Measurements from ENCODE around the gene SRRT.

SRRT gene

GRCh38 chr7:100866729-100867039, 8.2 kb upstream of the SRRT start:
- Histone ChIP-seq H3K36me3 (ENCODE audit: control insufficient read depth, insufficient read depth, low read length) (peaks cover 9% of the 10 kb centered on the region), H3K27me3 (replicated peaks; ENCODE audit: control insufficient read depth, insufficient read depth, low read length, poor library complexity, severe bottlenecking) (no peaks in the 10 kb centered on the region), H3K4me3 (ENCODE audit: insufficient read depth, low read depth, low read length, poor library complexity, severe bottlenecking) (peak overlapping the region; percentile 51), H3K4me1 (ENCODE audit: control insufficient read depth, insufficient read depth, low read length, poor library complexity, severe bottlenecking) (peaks cover 14% of the 10 kb centered on the region), H3K27ac (ENCODE audit: insufficient read depth, low read length, poor library complexity, severe bottlenecking) (peak overlapping the region; percentile 73), H3K9me3 (ENCODE audit: control insufficient read depth, low read length) (no peaks in the 10 kb centered on the region)
- DNase-seq = no peak

DNA sequence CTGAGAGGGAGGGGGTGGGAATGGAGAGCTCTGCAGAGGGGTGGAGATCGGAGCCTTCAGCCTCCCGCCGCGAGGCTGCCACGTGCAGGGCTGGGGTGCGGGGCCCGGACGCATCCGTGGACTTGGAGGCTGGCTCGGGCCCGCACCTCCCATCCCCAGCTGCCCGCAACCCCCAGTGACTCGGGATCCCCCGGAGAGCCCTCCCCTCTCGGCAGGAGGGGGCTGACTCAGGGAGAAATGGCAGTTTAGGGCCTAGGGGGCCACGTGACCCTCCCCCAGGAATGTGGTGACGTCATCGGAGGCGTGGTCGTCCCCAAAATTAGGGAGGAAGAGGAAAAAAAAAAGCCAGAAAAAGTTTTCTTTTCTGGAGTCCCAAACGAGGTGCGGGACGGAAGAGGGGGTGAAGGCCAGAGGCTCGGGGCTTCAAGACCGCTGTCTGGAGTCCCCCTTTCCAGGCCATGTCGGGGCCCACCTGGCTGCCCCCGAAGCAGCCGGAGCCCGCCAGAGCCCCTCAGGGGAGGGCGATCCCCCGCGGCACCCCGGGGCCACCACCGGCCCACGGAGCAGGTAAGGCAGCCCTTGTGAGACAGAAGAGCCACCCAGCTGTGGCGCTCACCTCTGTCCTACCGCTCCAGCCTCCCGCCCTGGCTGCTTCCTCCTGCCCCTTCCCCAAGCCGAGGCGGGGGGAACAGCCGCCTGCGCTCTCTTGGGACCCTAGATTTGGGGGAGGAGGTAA, 7.7 kb upstream of the SRRT start, which contains the start of gene TRIP6:
Gene TRIP6 (plus strand): TSS at position 348 of the 736 bp plus-strand sequence. CDS start 111 bp downstream, at position 459.
- Histone ChIP-seq H3K9me3 (ENCODE audit: control insufficient read depth, low read length) (no peaks in the 10 kb centered on the region), H3K27me3 (replicated peaks; ENCODE audit: control insufficient read depth, insufficient read depth, low read length, poor library complexity, severe bottlenecking) (no peaks in the 10 kb centered on the region), H3K4me1 (ENCODE audit: control insufficient read depth, insufficient read depth, low read length, poor library complexity, severe bottlenecking) (peaks cover 14% of the 10 kb centered on the region), H3K27ac (ENCODE audit: insufficient read depth, low read length, poor library complexity, severe bottlenecking) (peak within 1 kb of the TSS; percentile 73), H3K36me3 (ENCODE audit: control insufficient read depth, insufficient read depth, low read length) (peaks cover 9% of the 10 kb centered on the region), H3K4me3 (ENCODE audit: insufficient read depth, low read depth, low read length, poor library complexity, severe bottlenecking) (peak within 1 kb of the TSS; percentile 51)
- peak in 1 of 3 donors; percentile 45 for DNase-seq

GRCh38 chr7:100867776-100868485, 7.0 kb upstream of the SRRT start:
- Histone ChIP-seq H3K4me3 (ENCODE audit: insufficient read depth, low read depth, low read length, poor library complexity, severe bottlenecking) (peak overlapping the region; percentile 51), H3K27me3 (replicated peaks; ENCODE audit: control insufficient read depth, insufficient read depth, low read length, poor library complexity, severe bottlenecking) (no peaks in the 10 kb centered on the region), H3K9me3 (ENCODE audit: control insufficient read depth, low read length) (no peaks in the 10 kb centered on the region), H3K4me1 (ENCODE audit: control insufficient read depth, insufficient read depth, low read length, poor library complexity, severe bottlenecking) (peaks cover 14% of the 10 kb centered on the region), H3K36me3 (ENCODE audit: control insufficient read depth, insufficient read depth, low read length) (peaks cover 6% of the 10 kb centered on the region), H3K27ac (ENCODE audit: insufficient read depth, low read length, poor library complexity, severe bottlenecking) (peak overlapping the region; percentile 73)
- DNase-seq = no peak

DNA sequence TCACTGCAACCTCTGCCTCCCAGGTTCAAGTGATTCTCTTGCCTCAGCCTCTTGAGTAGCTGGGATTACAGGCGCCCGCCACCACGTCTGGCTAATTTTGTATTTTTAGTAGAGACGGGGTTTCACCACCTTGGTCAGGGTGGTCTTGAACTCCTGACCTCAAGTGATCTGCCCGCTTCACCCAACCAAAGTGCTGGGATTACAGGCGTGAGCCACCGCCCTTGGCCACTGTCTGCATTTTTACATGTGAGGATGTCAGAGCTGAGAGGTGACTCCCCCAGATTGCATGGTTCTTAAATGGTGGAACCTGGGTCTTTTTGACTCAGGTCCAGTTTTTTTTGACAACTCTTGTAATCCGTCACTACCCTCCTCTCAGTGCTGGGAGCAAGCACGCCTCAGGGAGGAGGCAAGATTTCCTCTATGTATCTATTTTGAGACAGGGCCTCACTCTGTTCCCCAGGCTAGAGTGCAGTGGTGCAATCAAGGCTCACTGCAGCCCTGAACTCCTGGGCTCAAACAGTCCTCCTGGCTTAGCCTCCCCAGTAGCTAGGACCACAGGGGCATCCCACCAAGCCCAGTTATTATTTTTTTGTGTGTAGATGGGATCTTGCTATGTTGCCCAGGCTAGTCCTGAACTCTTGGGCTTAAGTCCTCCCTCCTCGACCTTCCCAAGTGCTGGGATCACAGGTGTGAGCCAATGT, 1.2 kb upstream of the SRRT start:
- Histone ChIP-seq H3K27ac (ENCODE audit: insufficient read depth, low read length, poor library complexity, severe bottlenecking) (no peak overlapping the region), H3K4me3 (ENCODE audit: insufficient read depth, low read depth, low read length, poor library complexity, severe bottlenecking) (peak overlapping the region; percentile 98), H3K27me3 (replicated peaks; ENCODE audit: control insufficient read depth, insufficient read depth, low read length, poor library complexity, severe bottlenecking) (no peaks in the 10 kb centered on the region), H3K36me3 (ENCODE audit: control insufficient read depth, insufficient read depth, low read length) (peaks cover 4% of the 10 kb centered on the region), H3K9me3 (ENCODE audit: control insufficient read depth, low read length) (no peaks in the 10 kb centered on the region), H3K4me1 (ENCODE audit: control insufficient read depth, insufficient read depth, low read length, poor library complexity, severe bottlenecking) (peaks cover 18% of the 10 kb centered on the region)
- no peak for DNase-seq

DNA sequence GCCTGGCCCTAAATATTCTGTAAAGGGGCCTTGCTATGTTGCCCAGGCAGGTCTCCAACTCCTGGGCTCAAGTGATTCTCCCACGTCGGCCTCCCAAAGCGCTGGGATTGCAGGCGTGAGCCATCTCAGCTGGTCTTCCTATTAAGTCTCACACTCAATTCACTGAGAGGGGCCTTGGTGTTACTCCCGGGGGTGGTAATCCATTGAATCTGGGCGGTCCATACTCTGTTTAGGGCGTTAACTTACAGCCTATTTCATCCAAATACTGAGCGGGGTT, 665 bp upstream of the SRRT start:
- DNase-seq = no peak
- H3K4me3 ChIP-seq (ENCODE audit: insufficient read depth, low read depth, low read length, poor library complexity, severe bottlenecking) = peak overlapping the region; percentile 98
- H3K9me3 ChIP-seq (ENCODE audit: control insufficient read depth, low read length) = no peaks in the 10 kb centered on the region
- peaks cover 4% of the 10 kb centered on the region for H3K36me3 ChIP-seq (ENCODE audit: control insufficient read depth, insufficient read depth, low read length)
- H3K27me3 ChIP-seq (replicated peaks; ENCODE audit: control insufficient read depth, insufficient read depth, low read length, poor library complexity, severe bottlenecking) = no peaks in the 10 kb centered on the region
- peak overlapping the region; percentile 91 for H3K27ac ChIP-seq (ENCODE audit: insufficient read depth, low read length, poor library complexity, severe bottlenecking)
- H3K4me1 ChIP-seq (ENCODE audit: control insufficient read depth, insufficient read depth, low read length, poor library complexity, severe bottlenecking) = peaks cover 18% of the 10 kb centered on the region

GRCh38 chr7:100875356-100875751, 451 bp downstream of the SRRT start:
- Histone ChIP-seq H3K27ac (ENCODE audit: insufficient read depth, low read length, poor library complexity, severe bottlenecking) (peak overlapping the region; percentile 91), H3K27me3 (replicated peaks; ENCODE audit: control insufficient read depth, insufficient read depth, low read length, poor library complexity, severe bottlenecking) (no peaks in the 10 kb centered on the region), H3K4me1 (ENCODE audit: control insufficient read depth, insufficient read depth, low read length, poor library complexity, severe bottlenecking) (peaks cover 18% of the 10 kb centered on the region), H3K9me3 (ENCODE audit: control insufficient read depth, low read length) (no peaks in the 10 kb centered on the region), H3K4me3 (ENCODE audit: insufficient read depth, low read depth, low read length, poor library complexity, severe bottlenecking) (peak overlapping the region; percentile 98), H3K36me3 (ENCODE audit: control insufficient read depth, insufficient read depth, low read length) (peaks cover 4% of the 10 kb centered on the region)
- DNase-seq = no peak

GRCh38 chr7:100878013-100878412, 3.1 kb downstream of the SRRT start:
- H3K27me3 ChIP-seq (replicated peaks; ENCODE audit: control insufficient read depth, insufficient read depth, low read length, poor library complexity, severe bottlenecking) = no peaks in the 10 kb centered on the region
- no peak for DNase-seq
- H3K27ac ChIP-seq (ENCODE audit: insufficient read depth, low read length, poor library complexity, severe bottlenecking) = no peak overlapping the region
- no peaks in the 10 kb centered on the region for H3K9me3 ChIP-seq (ENCODE audit: control insufficient read depth, low read length)
- H3K4me3 ChIP-seq (ENCODE audit: insufficient read depth, low read depth, low read length, poor library complexity, severe bottlenecking) = no peak overlapping the region
- H3K36me3 ChIP-seq (ENCODE audit: control insufficient read depth, insufficient read depth, low read length) = peaks cover 29% of the 10 kb centered on the region
- H3K4me1 ChIP-seq (ENCODE audit: control insufficient read depth, insufficient read depth, low read length, poor library complexity, severe bottlenecking) = peaks cover 18% of the 10 kb centered on the region

DNA sequence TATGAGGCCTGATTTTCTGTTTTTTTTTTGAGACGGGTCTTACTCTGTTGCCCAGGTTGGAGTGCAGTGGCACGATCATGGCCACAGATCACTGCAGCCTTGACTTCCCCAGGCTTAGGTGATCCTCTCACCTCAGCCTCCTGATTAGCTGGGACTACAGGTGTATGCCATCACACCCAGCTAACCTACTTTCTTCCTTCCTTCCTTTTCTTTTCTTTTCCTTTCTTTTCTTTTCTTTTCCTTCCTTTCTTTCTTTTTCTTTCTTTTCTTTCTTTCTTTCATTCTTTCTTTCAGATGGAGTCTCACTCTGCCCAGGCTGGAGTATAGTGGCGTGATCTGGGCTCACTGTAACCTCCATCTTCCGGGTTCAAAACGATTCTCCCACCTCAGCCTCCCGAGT, 3.8 kb downstream of the SRRT start:
- H3K27me3 ChIP-seq (replicated peaks; ENCODE audit: control insufficient read depth, insufficient read depth, low read length, poor library complexity, severe bottlenecking) = no peaks in the 10 kb centered on the region
- peaks cover 18% of the 10 kb centered on the region for H3K4me1 ChIP-seq (ENCODE audit: control insufficient read depth, insufficient read depth, low read length, poor library complexity, severe bottlenecking)
- H3K36me3 ChIP-seq (ENCODE audit: control insufficient read depth, insufficient read depth, low read length) = peaks cover 36% of the 10 kb centered on the region
- H3K4me3 ChIP-seq (ENCODE audit: insufficient read depth, low read depth, low read length, poor library complexity, severe bottlenecking) = no peak overlapping the region
- no peaks in the 10 kb centered on the region for H3K9me3 ChIP-seq (ENCODE audit: control insufficient read depth, low read length)
- H3K27ac ChIP-seq (ENCODE audit: insufficient read depth, low read length, poor library complexity, severe bottlenecking) = no peak overlapping the region
- no peak for DNase-seq

DNA sequence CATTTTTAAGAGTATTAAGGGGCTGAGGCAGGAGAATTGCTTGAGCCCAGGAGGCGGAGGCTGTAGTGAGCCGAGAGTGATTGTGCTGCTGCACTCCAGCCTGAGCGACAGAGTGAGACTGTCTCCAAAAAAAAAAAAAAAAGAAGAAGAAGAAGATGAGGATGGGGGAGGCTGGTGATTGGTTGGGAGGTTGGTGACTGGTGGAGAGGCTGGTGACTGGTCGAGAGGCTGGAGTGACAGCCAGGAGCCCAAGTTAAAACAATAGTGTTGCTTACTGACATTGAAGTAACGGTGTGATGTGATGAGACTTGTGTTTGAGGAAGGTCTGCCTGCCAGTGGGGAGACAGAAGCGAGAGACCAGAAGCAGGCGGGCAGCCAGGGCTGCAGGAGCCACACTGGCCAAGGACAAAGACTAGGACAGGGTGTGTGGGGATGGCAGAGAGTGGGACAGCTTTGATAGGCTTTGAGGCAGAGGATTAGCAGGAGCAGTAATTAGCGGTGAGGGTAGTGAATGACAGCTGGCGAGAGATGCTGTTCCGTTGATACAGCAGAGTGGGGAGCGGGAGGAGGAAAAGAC, 4.9 kb downstream of the SRRT start:
- Histone ChIP-seq H3K9me3 (ENCODE audit: control insufficient read depth, low read length) (no peaks in the 10 kb centered on the region), H3K27me3 (replicated peaks; ENCODE audit: control insufficient read depth, insufficient read depth, low read length, poor library complexity, severe bottlenecking) (no peaks in the 10 kb centered on the region), H3K4me3 (ENCODE audit: insufficient read depth, low read depth, low read length, poor library complexity, severe bottlenecking) (no peak overlapping the region), H3K27ac (ENCODE audit: insufficient read depth, low read length, poor library complexity, severe bottlenecking) (no peak overlapping the region), H3K4me1 (ENCODE audit: control insufficient read depth, insufficient read depth, low read length, poor library complexity, severe bottlenecking) (peaks cover 14% of the 10 kb centered on the region), H3K36me3 (ENCODE audit: control insufficient read depth, insufficient read depth, low read length) (peaks cover 47% of the 10 kb centered on the region)
- DNase-seq = no peak

DNA sequence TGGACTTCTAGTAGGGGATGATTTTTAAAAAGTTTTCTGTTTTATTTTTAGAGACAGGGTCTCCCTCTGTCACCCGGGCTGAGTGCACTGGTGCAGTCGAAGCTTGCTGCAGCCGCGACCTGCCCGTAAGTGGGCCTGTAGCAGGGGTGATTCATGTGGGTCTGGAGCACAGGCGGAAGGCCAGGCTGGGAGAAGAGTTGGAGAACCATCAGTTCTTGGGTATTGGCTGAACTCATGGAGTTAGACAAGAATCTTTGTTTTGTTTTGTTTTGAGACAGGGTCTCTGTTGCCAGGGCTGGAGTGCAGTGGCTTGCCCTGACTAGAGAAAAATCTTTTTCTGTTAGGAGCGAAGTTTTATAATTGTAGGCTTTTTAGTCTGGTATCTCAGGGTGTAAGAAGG, 5.7 kb downstream of the SRRT start:
- no peaks in the 10 kb centered on the region for H3K27me3 ChIP-seq (replicated peaks; ENCODE audit: control insufficient read depth, insufficient read depth, low read length, poor library complexity, severe bottlenecking)
- DNase-seq = no peak
- H3K27ac ChIP-seq (ENCODE audit: insufficient read depth, low read length, poor library complexity, severe bottlenecking) = no peak overlapping the region
- H3K36me3 ChIP-seq (ENCODE audit: control insufficient read depth, insufficient read depth, low read length) = peaks cover 56% of the 10 kb centered on the region
- H3K4me1 ChIP-seq (ENCODE audit: control insufficient read depth, insufficient read depth, low read length, poor library complexity, severe bottlenecking) = peaks cover 13% of the 10 kb centered on the region
- no peak overlapping the region for H3K4me3 ChIP-seq (ENCODE audit: insufficient read depth, low read depth, low read length, poor library complexity, severe bottlenecking)
- H3K9me3 ChIP-seq (ENCODE audit: control insufficient read depth, low read length) = no peaks in the 10 kb centered on the region
